B cell (primary cell): ENCODE data around the gene SYTL1. TPM values are rescaled to one million over a fixed set of nuclear protein-coding genes. Genes with fewer than 3 reads are reported as not detected.

ENCODE experiments used
- ATAC-seq: fragments of 200-7000 bp; cut with Tn5 transposase; one replicate; pipeline ENCODE4 v1.10.0; 2021; ENCODE audit warnings: low read depth, mild to moderate bottlenecking, moderate number of reproducible peaks, moderate library complexity
- CTCF ChIA-PET: fragments of 350-600 bp; sonication (Branson Sonifier 250); formaldehyde crosslinking; loops from one replicate; lab custom pipeline; 2021; ENCODE audit warnings: antibody characterized with exemption, inconsistent platforms; lab: Charles Lee
- POLR2A ChIA-PET: fragments of 350-600 bp; sonication (Branson Sonifier 250); formaldehyde crosslinking; loops from one replicate; lab custom pipeline; 2021; ENCODE audit warnings: antibody characterized with exemption; lab: Charles Lee
- DNase-seq: peaks from one replicate; pipeline ENCODE4 v3.0.0; 2013
- H2AFZ ChIP-seq: 2 replicates; pipeline ENCODE4 v1.6.1; 2012; ENCODE audit warnings: mild to moderate bottlenecking, low read depth, low read length; ENCODE audit not compliant: insufficient read depth, poor library complexity, severe bottlenecking
- H3K27ac ChIP-seq, 2 donors: 1 replicate in 1 of 2; 2 replicates in 1 of 2; pipeline ENCODE4 v1.5.1; 2012 to 2013; ENCODE audit warnings: low read length in 2 of 2, mild to moderate bottlenecking in 2 of 2, moderate library complexity in 1 of 2
- H3K27me3 ChIP-seq, 4 experiments: fragments of 200-600 bp in 1 of 4; sonication (generic) in 1 of 4; replicated peaks in 1 of 4; 1 replicate in 2 of 4; 2 replicates in 2 of 4; pipeline versions ENCODE4 v1.6.1 to v1.7.0; 2013 to 2016; ENCODE audit warnings: low read length in 3 of 4, mild to moderate bottlenecking in 2 of 4, mixed read lengths in 1 of 4, moderate library complexity in 1 of 4; ENCODE audit not compliant: insufficient read depth in 4 of 4, control insufficient read depth in 3 of 4; ENCODE audit errors: control extremely low read depth in 1 of 4
- H3K36me3 ChIP-seq, 2 experiments: replicated peaks in 1 of 2; 1 replicate in 1 of 2; 2 replicates in 1 of 2; pipeline versions ENCODE4 v1.6.1 to v1.7.1; 2013; ENCODE audit warnings: low read length in 1 of 2; ENCODE audit not compliant: insufficient read depth in 2 of 2, control insufficient read depth in 1 of 2; ENCODE audit errors: control extremely low read depth in 1 of 2, extremely low read depth in 1 of 2
- H3K4me1 ChIP-seq, 2 donors: fragments of 200-600 bp in 1 of 2; sonication (generic) in 1 of 2; 1 replicate in 1 of 2; 2 replicates in 1 of 2; pipeline versions ENCODE4 v1.5.1 to v1.6.1; 2013 to 2017; ENCODE audit warnings: low read length in 2 of 2; ENCODE audit not compliant: control insufficient read depth in 2 of 2, insufficient read depth in 2 of 2
- H3K4me2 ChIP-seq: replicated peaks from 2 replicates; pipeline ENCODE3; 2012; ENCODE audit warnings: mild to moderate bottlenecking, low read depth, low read length; ENCODE audit not compliant: poor library complexity, severe bottlenecking
- H3K4me3 ChIP-seq, 5 experiments: fragments of 200-600 bp in 1 of 5; sonication (generic) in 1 of 5; 1 replicate in 3 of 5; 2 replicates in 2 of 5; pipeline versions ENCODE4 v1.5.1 to v1.7.0; 2011 to 2016; ENCODE audit warnings: low read length in 4 of 5, mild to moderate bottlenecking in 4 of 5, low read depth in 2 of 5, control low read depth in 1 of 5, moderate library complexity in 1 of 5; ENCODE audit not compliant: insufficient read depth in 1 of 5; ENCODE audit errors: control extremely low read depth in 1 of 5, extremely low read depth in 1 of 5
- H3K79me2 ChIP-seq: fragments of 200-600 bp; sonication (generic); one replicate; pipeline ENCODE4 v1.6.0; 2016; ENCODE audit warnings: low read length; ENCODE audit not compliant: control insufficient read depth, insufficient read depth
- H3K9ac ChIP-seq: fragments of 200-600 bp; sonication (generic); 2 replicates; pipeline ENCODE4 v1.6.1; 2017; ENCODE audit warnings: mild to moderate bottlenecking, low read length, moderate library complexity
- H3K9me3 ChIP-seq, 3 donors: one replicate each; pipeline versions ENCODE4 v1.6.1 to v1.7.1; 2013; ENCODE audit warnings: low read length in 2 of 3; ENCODE audit not compliant: control insufficient read depth in 2 of 3, insufficient read depth in 1 of 3; ENCODE audit errors: control extremely low read depth in 1 of 3
- H4K20me1 ChIP-seq: 2 replicates; pipeline ENCODE4 v1.6.0; 2012; ENCODE audit warnings: mild to moderate bottlenecking, low read length; ENCODE audit not compliant: insufficient read depth, control insufficient read depth, poor library complexity, severe bottlenecking
- H3K27ac Mint-ChIP-seq: one replicate; pipeline ENCODE4 v1.8.0; 2021; ENCODE audit warnings: mixed read lengths
- H3K27me3 Mint-ChIP-seq: one replicate; pipeline ENCODE4 v1.8.0; 2021; ENCODE audit warnings: mixed read lengths
- H3K4me1 Mint-ChIP-seq: one replicate; pipeline ENCODE4 v1.8.0; 2021; ENCODE audit warnings: mixed read lengths
- H3K4me3 Mint-ChIP-seq: one replicate; pipeline ENCODE4 v1.8.0; 2021; ENCODE audit warnings: mixed read lengths
- H3K9me3 Mint-ChIP-seq: one replicate; pipeline ENCODE4 v1.8.0; 2022; ENCODE audit warnings: mixed read lengths; ENCODE audit not compliant: insufficient read depth
- CTCF ChIP-seq: fragments of 200-600 bp; IDR thresholded peaks from one replicate; pipeline ENCODE4 v1.8.0; 2022; ENCODE audit warnings: antibody characterized with exemption, mild to moderate bottlenecking
- EZH2 ChIP-seq: IDR thresholded peaks from 2 replicates; pipeline ENCODE4 v1.6.1; 2012; ENCODE audit warnings: borderline replicate concordance, low read depth, mild to moderate bottlenecking, moderate library complexity, low read length; ENCODE audit not compliant: insufficient read depth, poor library complexity, severe bottlenecking
- WGBS: methylation state at CpG from one replicate; pipeline ENCODE4 v1.1.5; 2013; ENCODE audit warnings: missing lambda C conversion rate; ENCODE audit not compliant: insufficient coverage; 5-methylcytosine and 5-hydroxymethylcytosine counted together
- intact Hi-C: fragments of 100-400 bp; cut with micrococcal nuclease; formaldehyde crosslinking; loops from one replicate; pipeline ENCODE4 v1.10.0; 2022
- polyA plus RNA-seq: library from polyadenylated mRNA; depleted of rRNA; stranded (reverse); fragments of >200 nt; gene quantifications from 2 replicates; pipeline ENCODE4 v1.2.3, GENCODE V29; 2012
- total RNA-seq, 2 donors: library from RNA; stranded (reverse); fragments of 120-200 nt in 1 of 2; gene quantifications; 1 replicate in 1 of 2; 2 replicates in 1 of 2; pipeline versions ENCODE4 v1.2.3 to v1.2.4, GENCODE V29; 2013 to 2022

SYTL1 gene
- total and polyA plus RNA-seq, 2 donors (not counting 1 experiment from before 2014, with no cell fraction given) = 159 to 444 TPM

- Histone ChIP-seq H3K4me1 (peaks cover 36 to 54% of the 10 kb centered on the region in 2 donors), H3K36me3 (peaks cover 0 to 10% of the 10 kb centered on the region in 2 experiments)
- intact Hi-C loops = loop anchor here (2.0 kb wide), 1 partner anchor 23 kb away; no protein-coding TSS in a partner anchor
These were observed 14.4 kb downstream of the SYTL1 start for GRCh38 chr1:27356277-27356618.

More at GRCh38 chr1:27356277-27356618, 14.4 kb downstream of the SYTL1 start:
- DNase-seq = no peak
- ChIA-PET POLR2A (interaction anchor here (2.2 kb wide), 2 partner anchors 15 to 31 kb away, joined by 6 to 16 read pairs; partner anchors contain the start of gene SYTL1), CTCF (interaction anchor here (1.0 to 11.1 kb wide), 10 partner anchors 13 to 250 kb away, joined by 3 to 135 read pairs (median 38); partner anchors contain the start of genes CD164L2, GPR3, MAP3K6 and SYTL1)
- Histone ChIP-seq H3K27ac (no peak overlapping the region), H3K27me3 (no peaks in the 10 kb centered on the region), H3K79me2 (no peaks in the 10 kb centered on the region), H3K9ac (no peak overlapping the region), H4K20me1 (peaks cover 8% of the 10 kb centered on the region), H3K4me2 (peak overlapping the region; percentile 95), H2AFZ (peak overlapping the region; percentile 12), H3K4me3 (peak overlapping the region in 1 of 5 experiments; percentile 63), H3K9me3 (no peaks in the 10 kb centered on the region)
- peaks cover 44% of the 10 kb centered on the region for H3K4me1 Mint-ChIP-seq
- peak overlapping the region; percentile 71 for H3K4me3 Mint-ChIP-seq
- no peak for ATAC-seq
- 94% methylated on average over 12 of the region's 13 CpGs for WGBS
- TF ChIP-seq CTCF (no peak), EZH2 (no peak)
- H3K27ac Mint-ChIP-seq = peak overlapping the region; percentile 71
- H3K9me3 Mint-ChIP-seq = no peaks in the 10 kb centered on the region
- no peaks in the 10 kb centered on the region for H3K27me3 Mint-ChIP-seq
